ENCODE data around the gene TTLL8. TPM values are rescaled to one million over a fixed set of nuclear protein-coding genes. Genes with fewer than 3 reads are reported as not detected.
A peak's percentile ranks its signal among the peaks of the same experiment; 100 is the strongest.

Gene TTLL8
- polyA plus RNA-seq, 3 donors = not detected

GRCh38 chr22:49970528-49971231 lies 87.4 kb downstream of the TTLL8 start:
- DNase-seq (ENCODE audit: low read depth in 3 of 3, low spot score in 2 of 3) = peak in 2 of 3 donors; percentile 70 to 73

- no peak for DNase-seq (ENCODE audit: low read depth in 3 of 3, low spot score in 2 of 3)
These were observed 88.2 kb downstream of the TTLL8 start for GRCh38 chr22:49969751-49970527.

- DNase-seq (ENCODE audit: low read depth in 3 of 3, low spot score in 2 of 3) = no peak
These were observed 89.1 kb downstream of the TTLL8 start for GRCh38 chr22:49968831-49969661.

Other genes starting within 250 kb of the TTLL8 start
- 10 to 100 TPM; 31.0 to 33.1 (median 31.7) TPM for gene BRD1, start 230.4 kb downstream of the TTLL8 start, polyA plus RNA-seq (ENCODE audit: insufficient read length in 3 of 3)
- 10 to 100 TPM; 16.3 to 16.8 (median 16.6) TPM for gene ZBED4, start 204.5 kb downstream of the TTLL8 start, polyA plus RNA-seq (ENCODE audit: insufficient read length in 3 of 3)
- gene ALG12, start 139.9 kb downstream of the TTLL8 start, polyA plus RNA-seq (ENCODE audit: insufficient read length in 3 of 3) = 10 to 100 TPM; 22.7 to 28.2 (median 27.0) TPM
- gene CRELD2, start 139.7 kb downstream of the TTLL8 start, polyA plus RNA-seq (ENCODE audit: insufficient read length in 3 of 3) = 10 to 100 TPM; 23.6 to 28.5 (median 26.4) TPM
- gene PIM3, start 97.5 kb downstream of the TTLL8 start, polyA plus RNA-seq (ENCODE audit: insufficient read length in 3 of 3) = 10 to 100 TPM; 12.4 to 16.2 (median 14.5) TPM
- gene IL17REL, start 45.5 kb downstream of the TTLL8 start, polyA plus RNA-seq (ENCODE audit: insufficient read length in 3 of 3) = under 1 TPM in 1 of 3 donors, not detected in 2; 0.03 TPM
- gene MLC1, start 27.1 kb upstream of the TTLL8 start, polyA plus RNA-seq (ENCODE audit: insufficient read length in 3 of 3) = 1 to 10 TPM in 1 of 3 donors, under 1 TPM in 2; 0.64 to 1.0 (median 0.90) TPM
- gene MOV10L1, start 31.7 kb upstream of the TTLL8 start, polyA plus RNA-seq (ENCODE audit: insufficient read length in 3 of 3) = 1 to 10 TPM in 1 of 3 donors, under 1 TPM in 2; 0.49 to 1.0 (median 0.85) TPM
- gene PANX2, start 112.4 kb upstream of the TTLL8 start, polyA plus RNA-seq (ENCODE audit: insufficient read length in 3 of 3) = 1 to 10 TPM in 2 of 3 donors, under 1 TPM in 1; 0.65 to 1.5 (median 1.1) TPM
- gene TRABD, start 127.6 kb upstream of the TTLL8 start, polyA plus RNA-seq (ENCODE audit: insufficient read length in 3 of 3) = 10 to 100 TPM; 17.1 to 20.7 (median 17.8) TPM
- 10 to 100 TPM; 13.9 to 18.3 (median 14.8) TPM for gene SELENOO, start 142.7 kb upstream of the TTLL8 start, polyA plus RNA-seq (ENCODE audit: insufficient read length in 3 of 3)
- 10 to 100 TPM; 26.4 to 28.3 (median 28.1) TPM for gene TUBGCP6, start 186.7 kb upstream of the TTLL8 start, polyA plus RNA-seq (ENCODE audit: insufficient read length in 3 of 3)
- gene HDAC10, start 193.0 kb upstream of the TTLL8 start, polyA plus RNA-seq (ENCODE audit: insufficient read length in 3 of 3) = 10 to 100 TPM; 13.2 to 15.8 (median 13.7) TPM
- 10 to 100 TPM in 1 of 3 donors, 1 to 10 TPM in 2; 9.1 to 10.9 (median 9.9) TPM for gene MAPK12, start 203.4 kb upstream of the TTLL8 start, polyA plus RNA-seq (ENCODE audit: insufficient read length in 3 of 3)
- gene MAPK11, start 212.1 kb upstream of the TTLL8 start, polyA plus RNA-seq (ENCODE audit: insufficient read length in 3 of 3) = 1 to 10 TPM; 6.1 to 7.9 (median 6.4) TPM
- 100 to 1,000 TPM; 193 to 218 (median 204) TPM for gene PLXNB2, start 249.3 kb upstream of the TTLL8 start, polyA plus RNA-seq (ENCODE audit: insufficient read length in 3 of 3)

Measured in right renal cortex interstitium (tissue), 3 donors.